OCI-LY1 (cell line): ENCODE data around the gene CDYL2.

ENCODE experiments used
- H2AFZ ChIP-seq: fragments of 200-600 bp; sonication (generic), shearing (Covaris generic); 2 replicates; pipeline ENCODE4 v1.6.0; 2014; ENCODE audit warnings: antibody characterized with exemption, mild to moderate bottlenecking, low read length
- H3F3A ChIP-seq: fragments of 200-600 bp; sonication (generic), shearing (Covaris generic); 2 replicates; pipeline ENCODE4 v1.6.0; 2014; ENCODE audit warnings: mild to moderate bottlenecking, antibody characterized with exemption, low read length, moderate library complexity; ENCODE audit not compliant: insufficient read depth
- H3K27ac ChIP-seq: fragments of 200-600 bp; sonication (generic); 2 replicates; pipeline ENCODE4 v1.5.1; 2014; ENCODE audit warnings: low read length, mixed run types, mild to moderate bottlenecking, low read depth; ENCODE audit not compliant: poor library complexity, severe bottlenecking
- H3K27me3 ChIP-seq: fragments of 200-600 bp; sonication (generic); 2 replicates; pipeline ENCODE4 v1.6.0; 2014; ENCODE audit warnings: antibody characterized with exemption, mild to moderate bottlenecking, low read length, moderate library complexity; ENCODE audit not compliant: insufficient read depth
- H3K36me3 ChIP-seq: fragments of 200-600 bp; sonication (generic); 2 replicates; pipeline ENCODE4 v1.6.1; 2014; ENCODE audit warnings: mild to moderate bottlenecking, antibody characterized with exemption, low read length, moderate library complexity, mixed read lengths; ENCODE audit not compliant: insufficient read depth
- H3K4me1 ChIP-seq: fragments of 200-600 bp; sonication (generic); 2 replicates; pipeline ENCODE4 v1.5.1; 2014; ENCODE audit warnings: mild to moderate bottlenecking, low read length, moderate library complexity; ENCODE audit not compliant: insufficient read depth, severe bottlenecking
- H3K4me2 ChIP-seq: fragments of 200-600 bp; sonication (generic), shearing (Covaris generic); 2 replicates; pipeline ENCODE4 v1.6.1; 2014; ENCODE audit warnings: low read length
- H3K4me3 ChIP-seq: fragments of 200-600 bp; sonication (generic); 2 replicates; pipeline ENCODE4 v1.5.1; 2014; ENCODE audit warnings: low read length, low read depth, mild to moderate bottlenecking, mixed read lengths; ENCODE audit not compliant: poor library complexity, severe bottlenecking
- H3K79me2 ChIP-seq: fragments of 200-600 bp; shearing (Covaris generic); 2 replicates; pipeline ENCODE4 v1.6.1; 2016; ENCODE audit warnings: mixed run types, low read length, mixed read lengths; ENCODE audit not compliant: insufficient read depth
- H3K9ac ChIP-seq: fragments of 200-600 bp; sonication (generic), shearing (Covaris generic); 2 replicates; pipeline ENCODE4 v1.6.1; 2014; ENCODE audit warnings: mild to moderate bottlenecking, low read length, mixed read lengths
- H3K9me2 ChIP-seq: fragments of 200-600 bp; sonication (generic), shearing (Covaris generic); 2 replicates; pipeline ENCODE4 v1.6.1; 2014; ENCODE audit warnings: low read depth, mild to moderate bottlenecking, low read length, mixed read lengths
- H3K9me3 ChIP-seq: fragments of 200-600 bp; shearing (Covaris generic); 2 replicates; pipeline ENCODE4 v1.6.1; 2014; ENCODE audit warnings: low read length, mixed read lengths
- H4K20me1 ChIP-seq: fragments of 200-600 bp; sonication (generic), shearing (Covaris generic); 2 replicates; pipeline ENCODE4 v1.6.0; 2016; ENCODE audit warnings: mild to moderate bottlenecking, low read length; ENCODE audit not compliant: insufficient read depth
- CTCF ChIP-seq: fragments of 200-600 bp; sonication (generic), shearing (Covaris generic); IDR thresholded peaks from 2 replicates; pipeline ENCODE4 v1.5.1; 2017; ENCODE audit warnings: mild to moderate bottlenecking, antibody characterized with exemption, low read length, moderate library complexity, mixed read lengths
- EZH2 ChIP-seq: fragments of 200-600 bp; sonication (generic), shearing (Covaris generic); IDR thresholded peaks from 2 replicates; pipeline ENCODE4 v1.8.0; 2017; ENCODE audit warnings: borderline replicate concordance, mixed run types, mild to moderate bottlenecking, antibody characterized with exemption, low read length, moderate library complexity, mixed read lengths

The CDYL2 gene

DNA sequence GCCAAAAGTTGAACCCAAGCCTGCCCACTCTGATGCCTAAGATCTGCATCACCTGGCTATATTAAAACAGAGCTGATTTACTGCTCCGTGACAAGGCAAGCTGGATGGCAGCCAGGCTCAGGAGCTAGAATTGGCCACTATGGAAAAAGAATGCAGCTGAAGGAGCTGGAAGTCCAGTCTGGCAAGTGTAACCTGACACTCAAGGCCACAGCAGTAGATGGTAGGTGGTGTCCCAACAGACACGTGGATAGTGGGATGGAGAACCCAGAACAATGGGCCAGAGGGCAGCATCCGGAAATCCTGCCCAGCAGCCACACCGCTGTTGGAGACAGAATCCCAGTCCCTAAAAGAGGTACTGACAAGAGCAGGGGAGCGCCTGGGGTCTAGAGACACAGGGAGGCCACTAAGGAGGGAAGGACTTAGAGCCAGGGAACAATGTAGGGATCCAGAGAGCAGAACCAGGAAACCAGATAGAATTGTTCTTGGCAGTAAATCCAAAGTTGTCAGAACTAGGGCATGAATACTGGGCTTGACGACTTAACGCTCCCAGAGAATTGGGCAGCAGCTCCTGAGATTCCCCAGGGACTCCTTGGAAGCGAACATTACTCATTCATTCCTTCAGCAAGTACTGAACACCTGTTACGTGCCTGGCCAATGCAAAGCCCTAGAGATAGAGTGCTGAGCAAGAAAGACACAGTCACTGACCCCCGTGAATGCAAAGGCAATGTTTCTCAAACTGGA is 85.7 kb downstream of the CDYL2 start:
- Histone ChIP-seq H2AFZ (no peak overlapping the region), H4K20me1 (no peaks in the 10 kb centered on the region), H3K4me2 (no peak overlapping the region), H3F3A (no peaks in the 10 kb centered on the region), H3K36me3 (no peaks in the 10 kb centered on the region), H3K27ac (no peak overlapping the region), H3K4me3 (no peak overlapping the region), H3K27me3 (peaks cover 8% of the 10 kb centered on the region; the same call in 1 of the 2 replicates), H3K9me2 (no peaks in the 10 kb centered on the region), H3K9ac (no peak overlapping the region), H3K4me1 (no peaks in the 10 kb centered on the region), H3K79me2 (no peaks in the 10 kb centered on the region), H3K9me3 (no peaks in the 10 kb centered on the region)
- no peak for TF ChIP-seq CTCF
- TF ChIP-seq EZH2, result no peak

DNA sequence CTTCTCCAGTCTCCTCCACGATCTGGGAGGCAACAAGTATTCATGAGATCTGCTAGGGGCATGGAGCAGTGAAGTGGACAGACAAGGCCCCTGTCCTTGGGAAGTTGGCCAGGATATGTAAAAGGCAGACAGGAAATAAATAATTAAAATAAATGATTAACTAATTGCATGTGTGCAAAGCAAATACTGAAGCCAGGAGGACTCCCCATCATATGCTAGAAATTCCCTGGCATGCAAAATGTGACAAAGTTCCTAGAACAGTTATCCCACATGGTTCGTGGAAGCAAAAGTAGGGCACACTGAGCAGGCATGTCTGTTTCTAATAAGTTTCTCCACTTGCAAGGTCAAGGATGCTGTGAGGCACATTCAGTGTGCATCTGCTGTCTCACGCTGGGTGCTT is 86.8 kb downstream of the CDYL2 start:
- H3K27ac ChIP-seq, result no peak overlapping the region
- no peaks in the 10 kb centered on the region for H3K9me2 ChIP-seq
- H3F3A ChIP-seq, result no peaks in the 10 kb centered on the region
- H3K4me3 ChIP-seq, result no peak overlapping the region
- H2AFZ ChIP-seq, result no peak overlapping the region
- TF ChIP-seq EZH2 (no peak), CTCF (no peak)
- H3K4me1 ChIP-seq, result no peaks in the 10 kb centered on the region
- H3K9me3 ChIP-seq, result no peaks in the 10 kb centered on the region
- no peak overlapping the region for H3K4me2 ChIP-seq
- no peak overlapping the region for H3K9ac ChIP-seq
- no peaks in the 10 kb centered on the region for H4K20me1 ChIP-seq
- H3K36me3 ChIP-seq, result no peaks in the 10 kb centered on the region
- H3K27me3 ChIP-seq, result peaks cover 4% of the 10 kb centered on the region; the same call in 1 of the 2 replicates
- no peaks in the 10 kb centered on the region for H3K79me2 ChIP-seq

- Histone ChIP-seq H4K20me1 (no peaks in the 10 kb centered on the region), H3K9me2 (no peaks in the 10 kb centered on the region), H2AFZ (no peak overlapping the region), H3K4me3 (no peak overlapping the region), H3K36me3 (no peaks in the 10 kb centered on the region), H3K79me2 (no peaks in the 10 kb centered on the region), H3K27me3 (no peaks in the 10 kb centered on the region; the same call in 1 of the 2 replicates), H3K27ac (no peak overlapping the region), H3K9me3 (no peaks in the 10 kb centered on the region), H3F3A (no peaks in the 10 kb centered on the region), H3K9ac (no peak overlapping the region), H3K4me2 (no peak overlapping the region), H3K4me1 (no peaks in the 10 kb centered on the region)
- TF ChIP-seq EZH2, result no peak
- TF ChIP-seq CTCF, result no peak
Observed at GRCh38 chr16:80716564-80717139, 87.7 kb downstream of the CDYL2 start.
